Activated T-helper 2 cell treated with anti-CD3 and anti-CD28 coated beads, Interferon-gamma antibody, Interleukin-2, Interleukin-4, amounts not matched to agents 10 μg/mL and 5 μg/mL and 100 μg/mL, durations not matched to agents 14 hours and 24 hours and 36 hours (primary cell): ENCODE results near the gene MTOR. TPM values are rescaled to one million over a fixed set of nuclear protein-coding genes. Genes with fewer than 3 reads are reported as not detected.
"Not testable (repeated sequence)": the region's sequence is repeated elsewhere in the genome, so short reads cannot be mapped to it uniquely, and the experiment has no call there.

Experiments used
- DNase-seq: peaks from one replicate; pipeline ENCODE4 v3.0.0; 2021; ENCODE audit warnings: low spot score
- H3K27ac Mint-ChIP-seq: one replicate; pipeline ENCODE4 v1.8.0; 2021; ENCODE audit warnings: mixed read lengths
- H3K27me3 Mint-ChIP-seq: one replicate; pipeline ENCODE4 v1.8.0; 2021; ENCODE audit warnings: low read depth, mixed read lengths
- H3K36me3 Mint-ChIP-seq: one replicate; pipeline ENCODE4 v1.8.0; 2021; ENCODE audit warnings: low read depth, mixed read lengths
- H3K4me1 Mint-ChIP-seq: one replicate; pipeline ENCODE4 v1.8.0; 2021; ENCODE audit warnings: low read depth, mixed read lengths
- H3K4me3 Mint-ChIP-seq: one replicate; pipeline ENCODE4 v1.8.0; 2021; ENCODE audit warnings: low read depth, mild to moderate bottlenecking, moderate library complexity, mixed read lengths
- H3K9me3 Mint-ChIP-seq: one replicate; pipeline ENCODE4 v1.8.0; 2021; ENCODE audit warnings: mixed read lengths
- intact Hi-C: fragments of 100-400 bp; cut with micrococcal nuclease; formaldehyde crosslinking; loops from one replicate; pipeline ENCODE4 v1.15.1; 2023
- total RNA-seq: library from RNA; stranded (reverse); gene quantifications from 2 replicates; pipeline ENCODE4 v1.2.3, GENCODE V29; 2022

Gene MTOR
- total RNA-seq, 1 donor from 2014 or later = 44.5 TPM

DNA sequence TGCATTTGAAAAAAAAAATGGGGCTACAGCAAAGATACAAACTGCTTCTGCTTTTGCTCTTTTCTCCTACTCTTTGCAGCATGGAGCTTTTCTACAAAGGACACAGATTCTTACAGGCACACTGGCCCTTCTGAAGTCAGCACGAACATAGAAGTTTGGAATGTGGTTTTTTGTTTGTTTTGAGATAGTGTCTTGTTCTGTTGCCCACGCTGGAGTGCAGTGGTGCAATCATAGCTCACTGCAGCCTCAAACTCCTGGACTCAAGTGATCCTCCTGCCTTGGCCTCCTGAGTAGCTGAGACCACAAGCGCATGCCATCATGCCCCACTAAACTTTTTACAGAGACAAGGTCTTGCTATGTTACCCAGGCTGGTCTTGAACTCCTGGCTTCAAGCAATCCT, 82.6 kb downstream of the MTOR start:
- H3K4me1 Mint-ChIP-seq, intact Hi-C loops, DNase-seq, H3K9me3 Mint-ChIP-seq, H3K27me3 Mint-ChIP-seq, H3K4me3 Mint-ChIP-seq, H3K27ac Mint-ChIP-seq, H3K36me3 Mint-ChIP-seq: not testable (repeated sequence)

DNA sequence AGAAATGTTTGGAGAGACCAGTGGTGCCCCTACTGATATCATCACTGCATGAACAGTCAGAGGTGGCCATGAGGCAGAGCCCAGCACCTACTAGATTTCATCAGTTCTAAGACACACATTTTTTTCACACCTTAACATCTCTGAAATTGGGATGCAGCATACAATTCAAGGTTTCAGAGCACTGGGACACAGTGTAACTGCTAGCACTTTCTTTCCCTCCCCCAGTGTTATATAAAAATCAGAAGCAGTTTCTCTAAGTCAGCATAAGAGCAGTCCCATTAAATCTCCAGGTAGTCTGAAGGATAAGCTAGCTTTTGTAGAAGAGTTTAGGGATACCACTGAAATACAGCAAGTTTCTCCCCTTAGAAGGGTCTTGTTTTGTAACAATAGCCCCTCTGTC, 83.2 kb downstream of the MTOR start:
- no peak overlapping the region for H3K27ac Mint-ChIP-seq
- no peaks in the 10 kb centered on the region for H3K27me3 Mint-ChIP-seq
- H3K4me3 Mint-ChIP-seq = no peak overlapping the region
- peaks cover 6% of the 10 kb centered on the region for H3K36me3 Mint-ChIP-seq
- intact Hi-C loops = no loop called here
- no peaks in the 10 kb centered on the region for H3K9me3 Mint-ChIP-seq
- no peaks in the 10 kb centered on the region for H3K4me1 Mint-ChIP-seq
- DNase-seq = no peak

DNA sequence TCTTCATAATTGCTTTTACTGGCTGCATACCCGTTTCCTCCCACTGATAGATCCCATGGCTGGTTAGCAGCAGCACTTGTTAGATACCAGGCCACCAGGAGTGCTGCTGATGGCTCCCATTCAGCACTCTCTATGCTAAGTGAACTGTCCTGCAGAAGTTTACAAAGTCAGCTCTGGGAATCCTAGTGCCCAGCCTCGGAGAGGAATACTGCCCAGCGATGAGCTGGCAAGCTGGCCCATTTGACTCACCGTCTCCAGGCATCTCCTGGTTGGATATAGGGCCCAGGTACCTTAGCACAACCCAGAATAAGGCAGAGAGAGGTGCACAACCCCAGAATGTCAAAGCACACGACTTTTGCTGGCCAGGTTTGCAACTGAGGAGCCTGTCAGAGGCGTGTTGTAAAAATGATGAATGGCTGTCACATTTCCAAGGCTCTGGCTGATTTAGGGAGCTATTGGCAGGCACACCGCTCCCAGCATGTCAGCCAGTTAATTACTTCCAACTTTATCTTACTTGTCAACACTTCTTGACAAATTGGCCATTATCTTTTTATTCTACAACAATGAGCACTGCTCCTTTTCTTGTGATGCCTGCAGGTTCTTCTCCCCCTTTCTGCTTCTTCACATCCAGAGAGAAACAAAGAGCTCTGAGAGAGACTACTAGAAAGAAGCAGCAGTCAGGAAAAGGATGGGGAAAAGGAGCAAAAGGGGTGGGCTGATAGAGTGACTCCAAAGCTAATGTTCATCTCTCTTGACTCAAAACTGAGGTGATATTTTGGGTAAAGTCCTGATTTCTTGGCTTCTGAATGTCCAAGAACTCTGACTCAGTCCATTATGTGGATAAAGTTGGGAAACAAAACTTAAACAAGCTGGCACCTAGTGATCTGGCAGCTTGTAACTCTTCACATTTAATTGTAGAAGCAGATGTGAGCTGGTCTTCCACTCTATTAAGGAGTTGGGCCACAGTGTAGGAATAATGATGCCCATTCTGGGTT, 84.0 kb downstream of the MTOR start:
- no peaks in the 10 kb centered on the region for H3K27me3 Mint-ChIP-seq
- intact Hi-C loops = no loop called here

DNA sequence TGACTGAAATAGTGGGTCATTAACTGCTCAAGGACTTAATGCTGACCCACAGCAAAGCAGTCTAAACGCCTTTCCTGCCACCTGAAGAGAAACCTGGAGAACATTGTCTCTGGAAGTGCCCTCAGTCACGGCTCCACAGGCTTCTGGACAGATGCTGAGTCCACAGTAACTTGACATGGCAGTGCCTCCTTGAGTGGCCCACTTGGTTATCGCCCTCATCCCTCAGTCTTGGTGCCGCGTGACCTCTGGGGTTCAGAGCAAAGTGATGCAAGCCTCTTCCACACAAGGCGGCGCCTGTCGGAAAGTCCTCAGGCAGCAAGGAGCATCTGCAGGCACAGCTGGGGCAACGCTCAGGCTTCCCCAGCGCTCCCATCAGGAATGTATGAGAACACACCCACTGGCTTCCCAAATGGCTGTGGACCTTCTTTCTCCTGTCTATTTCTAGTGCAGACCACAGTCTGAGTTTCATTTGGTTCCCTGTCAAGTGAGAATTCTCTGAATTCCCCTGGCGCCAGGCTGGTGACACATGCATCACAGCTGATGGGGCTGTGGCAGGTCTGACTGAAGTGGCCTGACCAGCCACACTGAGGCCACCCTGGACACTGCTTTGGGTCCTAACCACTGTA, 86.2 kb downstream of the MTOR start:
- Mint-ChIP-seq H3K27ac (no peak overlapping the region), H3K4me3 (no peak overlapping the region), H3K27me3 (no peaks in the 10 kb centered on the region), H3K9me3 (no peaks in the 10 kb centered on the region), H3K36me3 (peaks cover 11% of the 10 kb centered on the region), H3K4me1 (no peaks in the 10 kb centered on the region)
- DNase-seq = no peak
- intact Hi-C loops = no loop called here

More for the DNA sequence above, 84.0 kb downstream of the MTOR start:
- H3K4me3 Mint-ChIP-seq = no peak overlapping the region
- H3K36me3 Mint-ChIP-seq = peaks cover 9% of the 10 kb centered on the region
- no peak for DNase-seq
- no peaks in the 10 kb centered on the region for H3K9me3 Mint-ChIP-seq
- H3K4me1 Mint-ChIP-seq = no peaks in the 10 kb centered on the region
- no peak overlapping the region for H3K27ac Mint-ChIP-seq

DNA sequence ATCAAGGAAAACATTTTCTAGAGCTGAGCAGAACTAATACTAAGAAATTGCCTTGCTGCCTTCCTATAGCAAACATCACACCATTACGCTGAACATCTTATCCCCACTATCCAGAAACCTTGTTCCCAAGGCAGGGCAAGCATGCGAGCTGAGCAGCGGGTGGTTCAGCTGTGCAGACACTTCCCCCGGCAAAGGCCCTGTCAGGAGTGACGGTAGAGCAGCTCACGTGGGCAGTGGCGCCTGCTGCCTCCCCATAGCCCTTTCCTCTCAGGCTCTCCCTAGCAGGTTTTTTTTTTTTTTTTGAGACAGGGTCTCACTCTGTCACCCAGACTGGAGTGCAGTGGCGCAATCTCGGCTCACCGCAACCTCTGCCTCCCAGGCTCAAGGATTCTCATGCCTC, 86.9 kb downstream of the MTOR start:
- H3K4me1 Mint-ChIP-seq = no peaks in the 10 kb centered on the region
- no peak for DNase-seq
- H3K27ac Mint-ChIP-seq = no peak overlapping the region
- H3K27me3 Mint-ChIP-seq = no peaks in the 10 kb centered on the region
- intact Hi-C loops = no loop called here
- peaks cover 10% of the 10 kb centered on the region for H3K36me3 Mint-ChIP-seq
- H3K4me3 Mint-ChIP-seq = no peak overlapping the region
- H3K9me3 Mint-ChIP-seq = no peaks in the 10 kb centered on the region

DNA sequence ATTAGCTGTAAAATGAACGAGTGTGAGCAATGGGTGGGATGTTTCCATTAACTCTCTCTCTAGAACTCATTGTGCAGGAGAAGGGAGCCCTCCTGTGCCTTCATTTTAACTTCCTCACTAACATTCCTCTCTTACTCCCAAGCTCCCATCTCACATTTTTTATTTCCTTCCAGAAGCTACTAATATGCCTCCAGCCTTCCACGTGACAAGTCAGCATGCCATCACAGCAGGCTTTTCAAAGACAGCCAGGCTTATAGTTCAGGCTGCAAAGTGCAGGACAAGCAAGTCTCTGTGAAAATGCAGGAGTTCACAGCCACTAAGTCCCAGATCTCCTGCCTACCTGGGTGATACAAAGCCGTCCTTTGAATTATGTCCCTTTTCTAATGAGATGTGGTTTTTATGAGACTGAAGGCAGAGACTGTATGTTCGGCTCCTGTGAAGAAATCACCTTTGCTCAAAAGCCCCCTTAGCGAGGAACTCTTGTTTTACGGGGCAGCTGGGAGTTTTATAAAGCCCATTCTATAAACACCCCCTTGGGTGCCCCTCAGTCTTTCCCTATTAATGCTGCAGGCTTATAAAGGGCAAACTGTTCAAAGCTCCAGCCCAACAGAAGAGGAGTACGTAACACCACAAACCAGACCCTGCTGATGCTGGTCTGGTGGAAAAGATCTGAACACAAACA, 87.9 kb downstream of the MTOR start:
- H3K27ac Mint-ChIP-seq = no peak overlapping the region
- no peaks in the 10 kb centered on the region for H3K4me1 Mint-ChIP-seq
- no peaks in the 10 kb centered on the region for H3K9me3 Mint-ChIP-seq
- H3K4me3 Mint-ChIP-seq = no peak overlapping the region
- DNase-seq = no peak
- intact Hi-C loops = no loop called here
- peaks cover 8% of the 10 kb centered on the region for H3K36me3 Mint-ChIP-seq
- H3K27me3 Mint-ChIP-seq = no peaks in the 10 kb centered on the region

DNA sequence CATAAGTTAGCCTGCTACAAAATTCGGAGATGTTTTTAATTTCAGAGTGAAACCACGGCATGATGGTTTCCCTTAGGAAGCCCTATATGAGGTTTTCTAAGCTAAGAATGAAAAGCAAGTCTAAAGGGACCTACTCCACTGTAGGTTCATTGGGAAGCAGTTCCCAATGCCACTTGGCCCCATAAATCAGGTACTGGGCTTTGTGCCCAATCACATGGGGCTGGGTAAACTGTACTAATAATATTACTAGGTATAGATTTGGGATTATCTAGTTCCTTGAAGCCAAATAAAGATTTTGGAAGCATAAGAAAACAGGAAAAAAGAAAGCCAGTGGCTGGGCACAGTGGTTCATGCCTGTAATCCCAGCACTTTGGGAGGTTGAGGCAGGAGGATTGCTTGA, 92.2 kb downstream of the MTOR start:
- intact Hi-C loops = no loop called here
- no peaks in the 10 kb centered on the region for H3K4me1 Mint-ChIP-seq
- H3K36me3 Mint-ChIP-seq = peaks cover 25% of the 10 kb centered on the region
- H3K27ac Mint-ChIP-seq = no peak overlapping the region
- no peak overlapping the region for H3K4me3 Mint-ChIP-seq
- DNase-seq = no peak
- H3K27me3 Mint-ChIP-seq = no peaks in the 10 kb centered on the region
- no peaks in the 10 kb centered on the region for H3K9me3 Mint-ChIP-seq

DNA sequence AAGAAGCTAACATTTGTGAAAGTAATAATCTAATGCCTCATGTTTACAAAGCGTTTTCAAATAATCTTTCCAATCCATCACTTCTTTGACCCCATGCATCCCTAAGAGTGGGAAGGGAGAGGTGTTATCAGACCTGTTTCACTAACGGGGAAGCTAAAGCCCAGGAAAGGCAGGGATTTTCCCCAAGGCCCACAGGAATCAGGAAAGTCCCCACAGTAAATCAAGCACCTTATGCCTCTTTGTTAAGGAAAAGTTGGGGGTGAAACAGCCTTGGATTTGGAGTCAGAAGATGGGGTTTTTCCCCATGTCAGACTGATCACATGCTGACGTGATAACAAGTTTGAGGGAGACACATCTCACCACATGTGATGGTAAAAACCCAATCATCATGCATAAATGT, 93.1 kb downstream of the MTOR start:
- H3K4me3 Mint-ChIP-seq = no peak overlapping the region
- no peaks in the 10 kb centered on the region for H3K4me1 Mint-ChIP-seq
- intact Hi-C loops = no loop called here
- H3K9me3 Mint-ChIP-seq = no peaks in the 10 kb centered on the region
- peaks cover 25% of the 10 kb centered on the region for H3K36me3 Mint-ChIP-seq
- no peak overlapping the region for H3K27ac Mint-ChIP-seq
- H3K27me3 Mint-ChIP-seq = no peaks in the 10 kb centered on the region
- DNase-seq = no peak

DNA sequence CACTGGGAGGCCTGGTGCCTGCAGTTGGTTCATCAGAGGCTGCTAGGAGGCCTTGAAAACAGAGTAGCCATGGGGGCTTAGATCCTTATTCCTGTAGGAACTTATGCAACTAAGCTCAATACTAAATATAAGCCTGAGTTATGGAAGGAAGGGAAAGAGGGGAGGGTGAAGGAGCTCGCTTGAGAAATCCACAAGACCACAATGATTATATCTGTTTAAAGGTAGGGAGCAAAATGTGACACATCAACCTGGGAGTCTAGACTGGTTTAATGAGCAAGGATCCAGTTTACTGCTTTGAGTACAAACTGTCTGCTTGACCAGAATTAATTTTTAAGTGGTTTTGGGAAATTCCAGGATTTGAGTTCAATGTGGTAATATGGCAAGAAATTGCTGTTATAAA, 93.6 kb downstream of the MTOR start:
- Mint-ChIP-seq H3K4me3 (no peak overlapping the region), H3K27me3 (no peaks in the 10 kb centered on the region), H3K27ac (no peak overlapping the region), H3K9me3 (no peaks in the 10 kb centered on the region), H3K36me3 (peaks cover 25% of the 10 kb centered on the region), H3K4me1 (no peaks in the 10 kb centered on the region)
- intact Hi-C loops = no loop called here
- no peak for DNase-seq

DNA sequence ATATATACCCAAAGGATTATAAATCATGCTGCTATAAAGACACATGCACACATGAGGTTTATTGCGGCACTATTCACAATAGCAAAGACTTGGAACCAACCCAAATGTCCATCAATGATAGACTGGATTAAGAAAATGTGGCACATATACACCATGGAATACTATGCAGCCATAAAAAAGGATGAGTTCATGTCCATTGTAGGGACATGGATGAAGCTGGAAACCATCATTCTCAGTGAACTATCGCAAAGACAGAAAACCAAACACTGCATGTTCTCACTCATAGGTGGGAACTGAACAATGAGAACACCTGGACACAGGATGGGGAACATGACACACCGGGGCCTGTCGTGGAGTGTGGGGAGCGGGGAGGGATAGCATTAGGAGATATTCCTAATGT, 95.6 kb downstream of the MTOR start:
- H3K4me1 Mint-ChIP-seq, H3K27ac Mint-ChIP-seq, H3K9me3 Mint-ChIP-seq, DNase-seq, H3K4me3 Mint-ChIP-seq, H3K27me3 Mint-ChIP-seq, intact Hi-C loops: not testable (repeated sequence)
- peaks cover 35% of the 10 kb centered on the region for H3K36me3 Mint-ChIP-seq

DNA sequence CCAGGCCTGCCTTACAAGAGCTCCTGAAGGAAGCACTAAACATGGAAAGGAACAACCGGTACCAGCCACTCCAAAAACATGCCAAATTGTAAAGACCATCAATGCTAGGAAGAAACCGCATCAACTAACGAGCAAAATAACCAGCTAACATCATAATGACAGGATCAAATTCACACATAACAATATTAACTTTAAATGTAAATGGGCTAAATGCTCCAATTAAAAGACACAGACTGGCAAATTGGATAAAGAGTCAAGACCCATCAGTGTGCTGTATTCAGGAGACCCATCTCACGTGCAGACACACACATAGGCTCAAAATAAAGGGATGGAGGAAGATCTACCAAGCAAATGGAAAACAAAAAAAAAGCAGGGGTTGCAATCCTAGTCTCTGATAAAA, 99.6 kb downstream of the MTOR start:
- intact Hi-C loops, H3K4me3 Mint-ChIP-seq, H3K27ac Mint-ChIP-seq, H3K4me1 Mint-ChIP-seq, DNase-seq, H3K9me3 Mint-ChIP-seq, H3K27me3 Mint-ChIP-seq: not testable (repeated sequence)
- peaks cover 39% of the 10 kb centered on the region for H3K36me3 Mint-ChIP-seq

DNA sequence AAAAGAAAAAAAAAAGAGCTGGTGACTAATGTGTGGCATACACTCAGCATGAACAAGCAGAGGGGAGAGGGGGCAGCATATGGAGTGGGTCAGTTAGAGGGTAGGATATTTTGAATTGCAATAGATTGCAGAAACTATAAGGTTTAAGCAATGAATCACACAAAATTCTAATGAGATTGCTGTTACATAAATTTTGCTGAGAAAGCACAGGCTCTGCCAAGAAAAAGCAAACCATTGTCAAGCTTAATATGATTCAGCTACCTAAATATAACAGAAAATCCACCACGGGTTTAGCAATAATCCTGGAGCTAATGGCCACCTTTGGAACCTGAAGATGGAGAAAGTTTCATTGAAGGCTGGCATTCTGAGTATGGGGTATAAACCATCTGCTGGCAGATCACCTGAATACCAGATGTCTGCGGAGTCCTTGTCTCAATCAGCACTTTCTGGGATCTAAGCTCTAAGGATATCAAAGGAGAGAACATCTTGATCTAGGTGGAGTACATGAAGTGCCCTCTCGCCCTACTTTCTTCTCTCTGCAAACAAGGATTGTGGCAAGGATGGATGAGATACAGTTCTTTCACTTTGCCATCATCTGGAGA, 103.5 kb downstream of the MTOR start:
- no peak overlapping the region for H3K27ac Mint-ChIP-seq
- peaks cover 36% of the 10 kb centered on the region for H3K36me3 Mint-ChIP-seq
- intact Hi-C loops = no loop called here
- H3K4me1 Mint-ChIP-seq = peaks cover 10% of the 10 kb centered on the region
- no peaks in the 10 kb centered on the region for H3K9me3 Mint-ChIP-seq
- no peaks in the 10 kb centered on the region for H3K27me3 Mint-ChIP-seq
- H3K4me3 Mint-ChIP-seq = no peak overlapping the region
- no peak for DNase-seq
